ENCODE data around the gene MCOLN3. TPM values are rescaled to one million over a fixed set of nuclear protein-coding genes. Genes with fewer than 3 reads are reported as not detected.

Gene MCOLN3
- total RNA-seq, 1 donor from 2014 or later, result 11.6 TPM

GRCh38 chr1:85088408-85088784 is 40.1 kb upstream of the MCOLN3 start:
- no peak overlapping the region for H3K4me3 ChIP-seq (ENCODE audit: low read depth, low read length)
- peaks cover 1% of the 10 kb centered on the region for H3K36me3 ChIP-seq (ENCODE audit: control insufficient read depth, insufficient read depth, low read length)
- no peak for DNase-seq (ENCODE audit: low read depth)
- TF ChIP-seq, protein P1, sequence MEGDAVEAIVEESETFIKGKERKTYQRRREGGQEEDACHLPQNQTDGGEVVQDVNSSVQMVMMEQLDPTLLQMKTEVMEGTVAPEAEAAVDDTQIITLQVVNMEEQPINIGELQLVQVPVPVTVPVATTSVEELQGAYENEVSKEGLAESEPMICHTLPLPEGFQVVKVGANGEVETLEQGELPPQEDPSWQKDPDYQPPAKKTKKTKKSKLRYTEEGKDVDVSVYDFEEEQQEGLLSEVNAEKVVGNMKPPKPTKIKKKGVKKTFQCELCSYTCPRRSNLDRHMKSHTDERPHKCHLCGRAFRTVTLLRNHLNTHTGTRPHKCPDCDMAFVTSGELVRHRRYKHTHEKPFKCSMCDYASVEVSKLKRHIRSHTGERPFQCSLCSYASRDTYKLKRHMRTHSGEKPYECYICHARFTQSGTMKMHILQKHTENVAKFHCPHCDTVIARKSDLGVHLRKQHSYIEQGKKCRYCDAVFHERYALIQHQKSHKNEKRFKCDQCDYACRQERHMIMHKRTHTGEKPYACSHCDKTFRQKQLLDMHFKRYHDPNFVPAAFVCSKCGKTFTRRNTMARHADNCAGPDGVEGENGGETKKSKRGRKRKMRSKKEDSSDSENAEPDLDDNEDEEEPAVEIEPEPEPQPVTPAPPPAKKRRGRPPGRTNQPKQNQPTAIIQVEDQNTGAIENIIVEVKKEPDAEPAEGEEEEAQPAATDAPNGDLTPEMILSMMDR (IDR thresholded peaks at IDR 0.05; ENCODE audit: insufficient read depth, low read length, poor library complexity, severe bottlenecking), result no peak
- no peaks in the 10 kb centered on the region for H3K27me3 ChIP-seq (ENCODE audit: control insufficient read depth, insufficient read depth, low read length)

DNA sequence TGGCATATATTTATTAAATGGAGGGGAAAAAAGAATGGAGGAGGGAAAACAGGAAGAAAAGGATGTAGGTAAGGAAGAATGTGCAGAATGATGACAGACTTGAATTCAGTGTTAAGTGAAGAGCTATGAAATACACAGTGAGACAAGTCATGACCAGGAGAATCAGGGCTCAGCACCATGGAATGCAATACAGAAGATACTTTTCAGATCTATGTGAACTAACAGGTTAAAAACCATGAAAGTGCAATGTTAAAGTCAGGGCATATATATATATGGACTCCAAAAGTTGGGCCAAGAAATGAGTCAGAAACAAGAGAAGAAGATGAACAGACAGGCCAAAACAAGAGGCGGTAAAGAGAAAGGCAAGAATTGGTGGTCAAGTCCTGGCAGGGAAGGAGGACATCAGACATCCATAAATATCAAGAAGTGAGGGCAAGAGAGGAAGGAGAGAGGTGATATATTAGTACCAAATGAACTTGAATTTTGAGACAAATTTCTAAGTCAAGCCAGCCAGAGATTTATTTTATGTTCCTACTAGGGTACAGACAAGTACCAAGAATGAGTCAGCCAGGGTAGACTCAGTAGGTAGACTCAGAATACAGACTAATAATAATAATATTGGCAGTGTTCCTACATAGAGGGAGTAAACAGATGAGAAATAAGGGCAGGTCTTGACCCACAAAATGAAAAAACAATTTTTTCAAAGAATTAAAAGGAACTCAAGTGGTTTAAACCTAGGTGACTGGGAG is 39.5 kb upstream of the MCOLN3 start:
- DNase-seq (ENCODE audit: low read depth), result no peak
- no peak overlapping the region for H3K4me3 ChIP-seq (ENCODE audit: low read depth, low read length)
- TF ChIP-seq, protein P1 (IDR thresholded peaks at IDR 0.05; ENCODE audit: insufficient read depth, low read length, poor library complexity, severe bottlenecking), result no peak

DNA sequence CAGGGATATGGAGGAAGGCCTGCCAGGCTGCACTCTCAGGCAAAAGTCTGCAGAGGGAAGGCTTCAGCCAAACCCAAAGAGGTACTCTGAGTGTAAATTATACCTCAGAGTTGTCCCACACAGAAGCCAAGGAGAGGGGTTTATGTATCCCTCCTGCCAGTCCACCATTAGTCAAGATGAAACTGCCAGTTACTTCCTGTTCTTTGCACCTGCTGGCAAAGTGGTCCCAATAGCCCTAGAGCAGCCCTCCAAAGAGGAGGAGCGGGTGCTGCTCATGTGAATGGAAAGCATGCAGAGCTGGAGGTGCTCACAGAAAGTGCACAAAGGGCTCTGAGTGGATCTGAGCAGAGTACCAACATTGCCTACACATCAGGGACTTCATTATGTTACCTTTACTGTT is 37.1 kb upstream of the MCOLN3 start:
- DNase-seq (ENCODE audit: low read depth), result no peak
- TF ChIP-seq, protein P1 (IDR thresholded peaks at IDR 0.05; ENCODE audit: insufficient read depth, low read length, poor library complexity, severe bottlenecking), result no peak
- Histone ChIP-seq H3K4me3 (ENCODE audit: low read depth, low read length) (no peak overlapping the region), H3K27me3 (ENCODE audit: control insufficient read depth, insufficient read depth, low read length) (no peaks in the 10 kb centered on the region), H3K36me3 (ENCODE audit: control insufficient read depth, insufficient read depth, low read length) (no peaks in the 10 kb centered on the region)

More for the DNA sequence above, 39.5 kb upstream of the MCOLN3 start:
- H3K27me3 ChIP-seq (ENCODE audit: control insufficient read depth, insufficient read depth, low read length), result no peaks in the 10 kb centered on the region
- no peaks in the 10 kb centered on the region for H3K36me3 ChIP-seq (ENCODE audit: control insufficient read depth, insufficient read depth, low read length)

DNA sequence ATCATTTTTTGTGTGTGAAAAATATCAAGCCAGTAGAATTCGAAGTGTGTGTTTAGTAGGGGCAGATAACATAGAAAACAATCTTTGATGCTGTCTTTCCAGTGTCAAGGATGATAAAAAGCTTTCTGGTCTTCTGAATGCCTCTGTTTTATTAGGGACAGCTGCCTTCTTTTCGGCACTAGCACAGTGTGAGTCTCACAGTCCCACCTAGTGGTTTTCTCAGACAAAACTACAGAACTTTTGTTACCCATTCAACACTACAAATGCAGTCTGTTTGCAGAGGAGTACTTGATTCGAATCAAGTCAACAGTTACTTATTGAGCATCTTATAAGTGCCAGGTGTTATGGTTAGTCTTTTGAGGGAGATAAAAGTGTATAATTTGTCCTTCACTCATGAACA is 30.6 kb upstream of the MCOLN3 start:
- H3K36me3 ChIP-seq (ENCODE audit: control insufficient read depth, insufficient read depth, low read length), result no peaks in the 10 kb centered on the region
- H3K4me3 ChIP-seq (ENCODE audit: low read depth, low read length), result no peak overlapping the region
- TF ChIP-seq, protein P1 (IDR thresholded peaks at IDR 0.05; ENCODE audit: insufficient read depth, low read length, poor library complexity, severe bottlenecking), result peak; percentile 21
- no peaks in the 10 kb centered on the region for H3K27me3 ChIP-seq (ENCODE audit: control insufficient read depth, insufficient read depth, low read length)
- DNase-seq (ENCODE audit: low read depth), result no peak

DNA sequence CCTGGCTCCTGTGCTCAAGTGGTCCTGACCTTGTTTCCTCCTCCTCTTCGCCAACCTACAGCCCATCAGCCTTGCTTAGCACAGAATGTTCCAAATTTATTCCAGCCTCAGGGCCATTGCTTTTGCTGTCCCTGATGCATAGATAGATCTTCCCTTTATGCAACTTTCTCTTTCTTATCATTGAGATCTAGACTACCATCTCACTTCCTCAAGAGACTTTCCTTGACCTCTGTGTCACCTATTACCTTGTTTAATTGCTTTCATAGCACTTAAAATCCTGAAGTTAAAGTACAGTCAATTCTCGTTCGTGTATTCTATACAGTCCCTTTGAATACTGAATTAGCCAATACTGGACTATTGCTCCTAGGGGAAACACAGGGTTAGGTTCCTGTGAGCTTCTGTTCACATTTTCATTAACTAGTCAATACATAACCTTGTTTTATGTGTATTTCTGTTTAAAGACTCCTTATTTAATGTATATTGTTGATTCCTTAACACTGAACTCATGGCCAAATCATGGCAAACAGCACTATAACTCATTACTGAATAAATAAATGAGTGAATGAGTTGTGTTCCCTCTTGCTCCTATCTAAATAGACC is 26.2 kb upstream of the MCOLN3 start:
- DNase-seq (ENCODE audit: low read depth), result no peak
- TF ChIP-seq, protein P1 (IDR thresholded peaks at IDR 0.05; ENCODE audit: insufficient read depth, low read length, poor library complexity, severe bottlenecking), result no peak
- H3K36me3 ChIP-seq (ENCODE audit: control insufficient read depth, insufficient read depth, low read length), result no peaks in the 10 kb centered on the region

More for the DNA sequence above, 26.2 kb upstream of the MCOLN3 start:
- Histone ChIP-seq H3K27me3 (ENCODE audit: control insufficient read depth, insufficient read depth, low read length) (no peaks in the 10 kb centered on the region), H3K4me3 (ENCODE audit: low read depth, low read length) (no peak overlapping the region)
